CD4-positive, alpha-beta T cell treated with Interleukin-2 at 100 ng/mL for 4 hours (primary cell): ENCODE measurements around the gene MAVS.
"Not testable (repeated sequence)": the region's sequence is repeated elsewhere in the genome, so short reads cannot be mapped to it uniquely, and the experiment has no call there.

Experiments used
- DNase-seq: peaks from one replicate; pipeline ENCODE4 v3.0.0-alpha.2; 2020; ENCODE audit warnings: low spot score

Gene MAVS

DNA sequence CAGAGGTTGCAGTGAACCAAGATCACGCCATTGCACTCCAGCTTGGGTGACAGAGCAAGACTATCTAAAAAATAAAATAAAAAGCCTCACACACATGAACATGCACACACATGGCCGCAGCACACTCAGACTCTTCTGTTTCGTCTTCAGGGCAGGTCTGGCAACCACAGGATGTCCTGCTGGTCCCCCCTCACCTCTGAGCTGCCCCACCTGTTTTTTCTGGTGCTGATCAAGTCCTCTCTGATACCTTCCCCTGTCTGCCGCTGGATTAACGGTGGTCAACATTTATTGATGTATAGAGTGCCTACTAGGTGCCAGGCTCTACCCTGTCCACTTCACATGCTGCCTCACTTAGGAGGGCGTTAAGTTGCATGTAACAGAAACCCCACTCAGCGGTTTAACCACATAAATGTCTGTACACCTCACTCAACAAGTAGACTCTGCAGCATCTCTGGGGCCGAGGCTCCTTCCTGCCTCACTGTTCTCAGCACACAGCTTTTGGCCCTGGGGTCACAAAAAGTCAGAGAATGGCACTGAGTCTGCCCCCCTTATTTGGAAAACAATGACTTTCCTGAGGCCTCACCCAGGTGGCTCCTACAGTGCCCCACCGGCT lies 30.8 kb upstream of the MAVS start:
- DNase-seq, result peak; percentile 57

DNA sequence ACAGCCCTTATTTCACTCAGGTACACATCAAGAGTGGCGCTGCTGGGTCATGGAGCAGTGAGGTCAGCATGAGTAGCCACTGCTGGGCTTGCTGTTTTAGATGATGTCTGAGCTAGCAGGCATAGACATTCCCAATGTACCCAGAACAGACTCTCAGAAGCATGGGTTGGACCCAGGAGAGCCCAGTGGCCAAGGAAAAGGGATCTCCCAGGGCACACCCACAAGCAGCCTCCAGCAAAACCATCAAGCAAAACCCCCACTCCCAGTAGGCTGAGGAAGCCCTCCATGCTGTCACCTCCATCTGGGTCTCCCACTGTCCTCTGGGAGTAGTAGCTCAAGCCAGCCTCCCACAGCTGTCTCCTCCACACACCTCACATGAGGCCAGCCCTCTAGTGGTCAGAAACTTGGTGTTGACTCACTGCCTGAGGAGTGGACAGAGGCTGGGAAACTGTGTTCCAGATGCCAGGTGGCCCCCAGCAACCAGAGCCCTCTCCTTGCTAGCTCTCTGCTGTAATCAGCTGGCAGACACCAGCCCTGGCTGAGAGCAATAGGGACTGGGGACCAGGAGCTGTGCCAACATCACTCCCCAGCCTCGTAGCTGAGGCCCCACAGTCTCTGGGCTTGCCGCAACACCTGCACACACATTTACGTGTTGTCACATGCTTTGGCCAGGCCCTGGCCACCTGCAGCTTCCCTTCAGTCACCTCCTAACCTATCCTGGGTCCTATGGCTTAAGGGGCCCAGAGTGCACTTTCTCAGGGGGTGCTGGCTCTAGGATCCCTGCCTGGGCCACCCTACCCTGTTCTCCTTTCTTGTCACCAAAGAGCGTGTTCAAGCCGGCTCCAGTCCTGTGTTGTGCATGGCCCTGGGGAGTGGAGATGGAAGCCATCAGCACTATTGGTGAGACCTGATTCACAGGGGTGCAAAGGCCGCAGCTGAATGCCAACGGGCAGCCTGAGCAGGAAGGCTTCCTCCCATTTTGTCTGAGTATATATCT lies 28.2 kb upstream of the MAVS start:
- DNase-seq, result no peak

DNA sequence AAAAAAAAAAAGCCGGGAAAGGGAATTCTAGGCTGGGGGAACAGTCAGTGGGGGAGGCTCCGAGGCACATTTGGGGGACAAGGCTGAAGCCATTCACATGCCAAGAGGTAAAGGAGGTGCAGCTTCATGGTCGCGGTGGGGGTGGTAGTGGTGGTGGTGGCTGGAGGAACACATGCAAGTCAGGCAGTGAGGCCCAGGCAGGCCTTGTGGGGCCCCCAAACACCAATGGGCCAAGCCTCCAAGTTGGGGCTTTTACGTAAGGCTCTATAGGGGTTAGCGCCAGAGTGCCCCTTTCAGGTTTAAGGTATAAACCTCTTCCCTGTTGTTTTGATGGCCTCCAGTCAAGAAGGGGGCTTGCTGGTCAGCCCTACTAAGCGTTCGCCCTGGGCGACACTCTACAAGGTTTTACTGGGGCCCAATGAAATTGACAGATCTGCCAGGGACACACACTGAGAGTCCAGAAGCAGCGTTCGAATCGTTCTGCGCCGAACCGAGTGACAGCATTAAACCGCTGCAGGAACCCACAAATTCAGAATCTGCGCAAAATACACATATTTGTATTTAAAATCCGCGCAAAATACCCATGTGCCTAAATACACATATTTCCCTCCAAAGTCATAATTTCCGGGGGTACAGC lies 27.1 kb upstream of the MAVS start:
- DNase-seq, result no peak

DNA sequence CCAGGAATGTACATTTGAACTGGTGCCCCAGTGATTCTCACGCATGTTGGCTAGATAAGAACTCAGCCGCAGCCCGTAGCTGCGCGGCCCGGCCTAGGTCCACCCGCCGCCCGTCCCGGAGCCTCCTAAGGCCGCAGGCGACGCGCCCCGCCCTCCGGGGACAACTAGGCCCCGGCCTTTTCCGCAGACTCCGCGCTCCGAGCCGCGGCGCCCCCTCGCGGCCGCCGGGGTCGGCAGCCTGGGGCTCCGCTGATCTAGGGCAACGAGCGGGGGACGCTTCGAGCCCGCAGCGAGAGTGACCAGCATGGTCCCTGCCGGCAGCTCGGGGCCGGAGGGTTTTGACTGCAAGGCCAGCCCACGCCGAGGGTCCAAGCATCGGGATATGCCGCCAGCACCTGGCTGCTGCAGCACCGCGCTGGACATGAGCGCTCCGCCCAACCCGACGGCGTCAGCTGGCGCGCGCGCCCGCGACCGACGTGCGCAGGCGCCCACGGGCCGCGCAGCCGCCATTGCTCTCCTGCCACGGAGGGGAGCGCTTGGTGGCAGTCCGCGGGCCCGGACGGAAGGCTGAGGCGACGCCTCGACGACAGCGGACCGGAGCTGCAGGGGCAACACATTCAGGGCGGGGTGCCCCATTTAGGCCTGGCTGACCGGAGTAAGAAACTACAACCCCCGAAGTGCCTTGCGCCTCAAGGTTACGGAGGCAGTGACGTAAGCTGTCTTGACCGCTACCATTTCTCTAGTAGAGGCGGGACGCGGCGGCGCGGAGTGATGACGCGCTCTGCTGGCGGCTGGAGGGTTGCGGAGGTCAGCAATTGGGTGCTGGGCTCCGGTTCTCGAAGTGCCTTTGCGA lies 26.4 kb upstream of the MAVS start, which contains the start of gene AP5S1:
Gene AP5S1, plus strand, starts transcription at position 500 of the 853 bp plus-strand sequence. CDS start 1,571 bp downstream, outside the sequence.
- peak; percentile 90 for DNase-seq

DNA sequence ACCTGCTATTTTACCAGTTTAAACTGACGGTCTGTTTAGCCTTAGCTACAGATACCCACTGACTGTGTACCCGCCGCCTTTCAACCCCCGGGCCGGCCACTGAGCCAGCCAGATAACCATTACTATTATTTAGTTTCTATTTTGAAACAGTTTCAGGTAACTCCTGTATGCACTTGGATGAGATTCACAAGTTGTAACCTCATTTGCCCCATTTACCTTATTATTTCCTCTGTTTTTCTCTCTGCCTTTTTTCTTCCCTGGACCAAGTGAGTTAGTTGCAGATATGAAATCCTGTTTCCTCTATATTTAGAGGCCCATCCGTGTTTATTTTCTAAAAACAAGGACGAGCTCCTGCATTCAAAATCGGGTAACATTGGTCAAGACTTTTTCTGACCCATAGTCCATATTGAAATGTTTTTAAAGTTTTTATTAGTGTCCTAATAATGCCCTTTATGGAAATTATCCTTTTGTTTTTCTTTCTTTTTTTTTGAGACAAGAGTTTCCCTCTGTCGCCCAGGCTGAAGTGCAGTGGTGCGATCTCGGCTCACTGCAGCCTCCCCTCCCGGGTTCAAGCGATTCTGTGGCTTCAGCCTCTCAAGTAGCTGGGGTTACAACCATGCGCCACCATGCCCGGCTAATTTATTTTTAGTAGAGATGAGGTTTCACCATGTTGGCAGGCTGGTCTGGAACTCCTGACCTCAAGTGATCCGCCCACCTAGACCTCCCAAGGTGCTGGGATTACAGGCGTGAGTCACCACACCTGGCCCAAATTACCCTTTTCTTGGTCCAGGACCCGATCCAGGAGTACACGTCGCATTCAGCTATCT lies 25.5 kb upstream of the MAVS start:
- DNase-seq, result no peak

DNA sequence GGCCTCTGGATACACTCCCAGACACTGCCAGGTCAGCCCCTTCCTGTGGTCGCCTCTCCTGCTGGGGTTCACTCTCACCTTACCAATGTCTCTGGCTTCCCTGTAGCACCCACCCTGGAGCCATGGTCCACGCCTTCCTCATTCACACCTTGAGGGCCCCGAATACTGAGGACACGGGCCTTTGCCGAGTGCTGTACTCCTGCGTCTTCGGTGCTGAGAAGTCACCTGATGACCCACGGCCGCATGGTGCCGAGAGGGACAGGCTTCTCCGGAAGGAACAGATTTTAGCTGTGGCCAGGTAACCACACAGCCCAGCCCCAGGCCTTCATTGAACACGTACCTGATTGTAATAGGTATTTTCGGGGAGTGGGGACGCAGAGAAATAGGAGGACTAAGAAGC lies 24.6 kb upstream of the MAVS start:
- no peak for DNase-seq

DNA sequence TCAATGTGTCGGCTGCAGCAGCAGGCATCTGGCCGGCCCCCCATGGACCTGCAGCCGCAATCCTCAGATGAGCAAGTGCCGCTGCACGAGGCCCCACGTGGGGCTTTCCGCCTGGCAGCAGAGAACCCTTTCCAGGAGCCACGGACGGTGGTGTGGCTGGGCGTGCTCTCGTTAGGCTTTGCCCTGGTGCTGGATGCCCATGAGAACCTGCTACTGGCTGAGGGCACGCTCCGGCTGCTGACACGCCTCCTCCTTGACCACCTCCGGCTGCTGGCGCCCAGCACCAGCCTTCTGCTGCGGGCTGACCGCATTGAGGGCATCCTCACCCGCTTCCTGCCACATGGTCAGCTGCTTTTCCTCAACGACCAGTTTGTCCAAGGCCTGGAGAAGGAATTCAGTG lies 22.8 kb upstream of the MAVS start:
- DNase-seq, result no peak

DNA sequence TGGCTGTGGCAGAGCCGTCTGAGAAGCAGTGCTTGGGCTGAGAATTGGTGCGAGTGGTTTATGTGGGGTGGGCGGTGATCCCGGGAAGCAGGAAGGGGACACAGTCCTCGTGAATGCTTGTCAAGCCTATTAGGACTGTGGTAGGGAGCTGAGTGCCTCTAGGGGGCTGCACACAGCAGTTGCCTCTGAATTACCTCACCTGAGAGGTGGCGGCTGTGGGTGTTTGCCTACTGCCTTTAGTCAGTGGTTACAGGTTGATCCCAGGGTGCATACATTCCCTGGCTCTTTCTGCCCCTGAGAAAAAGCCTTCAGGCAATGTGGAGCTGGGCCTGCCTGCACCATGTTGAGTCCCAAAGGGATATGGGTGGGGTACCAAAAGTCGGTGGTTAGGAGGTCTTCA lies 21.1 kb upstream of the MAVS start:
- DNase-seq, result no peak

DNA sequence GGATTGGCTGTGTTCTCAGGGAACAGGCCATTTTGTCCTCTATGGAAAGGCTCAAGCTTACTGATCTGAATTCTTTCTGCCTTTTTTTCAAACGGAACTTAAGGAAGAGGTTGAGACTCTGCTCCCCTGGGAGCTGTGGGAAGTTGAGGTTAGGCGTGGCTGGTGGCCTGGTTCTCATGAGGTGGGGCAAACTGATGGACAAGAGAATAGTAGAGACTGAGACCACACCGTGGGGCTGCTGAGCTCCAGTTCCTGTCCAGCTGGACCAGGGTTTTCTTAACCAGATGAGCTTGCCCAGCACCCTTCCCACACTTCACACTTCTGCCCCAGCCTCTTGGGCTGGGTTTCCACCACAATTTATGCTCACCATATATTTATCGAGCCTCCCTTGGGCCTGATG lies 20.2 kb upstream of the MAVS start:
- DNase-seq, result no peak

DNA sequence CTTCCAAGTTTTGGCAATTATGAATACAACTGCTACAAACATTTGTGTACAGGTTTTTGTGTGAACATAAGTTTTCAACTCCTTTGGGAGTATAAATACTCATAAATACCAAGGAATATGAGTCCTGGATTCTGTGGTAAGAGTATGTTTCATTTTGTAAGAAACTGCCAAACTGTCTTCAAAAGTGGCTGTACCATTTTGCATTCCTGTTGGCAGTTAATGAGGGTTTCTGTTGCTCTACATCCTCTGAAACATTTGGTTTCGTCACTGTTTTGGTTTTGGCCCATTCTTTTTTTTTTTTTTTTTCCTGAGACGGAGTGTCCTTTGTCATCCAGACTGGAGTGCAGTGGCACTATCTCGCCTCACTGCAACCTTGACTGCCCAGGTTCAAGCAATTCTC lies 17.8 kb upstream of the MAVS start:
- DNase-seq, result no peak

DNA sequence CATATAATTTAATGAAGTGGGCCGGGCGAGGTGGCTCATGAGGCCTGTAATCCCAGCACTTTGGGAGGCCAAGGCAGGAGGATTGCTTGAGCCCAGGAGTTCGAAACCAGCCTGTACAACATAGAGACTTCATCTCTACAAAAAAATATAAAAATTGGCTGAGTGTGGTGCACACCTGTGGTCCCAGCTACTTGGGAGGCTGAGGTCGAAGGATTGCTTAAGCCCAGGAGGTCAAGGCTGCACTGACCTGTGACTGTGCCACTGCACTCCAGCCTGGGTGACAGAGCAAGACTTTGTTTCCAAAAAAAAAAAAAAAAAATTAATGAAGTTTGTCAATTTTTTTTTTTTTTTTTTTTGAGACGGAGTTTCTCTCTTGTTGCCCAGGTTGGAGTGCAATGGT lies 16.7 kb upstream of the MAVS start:
- DNase-seq, result not testable (repeated sequence)

DNA sequence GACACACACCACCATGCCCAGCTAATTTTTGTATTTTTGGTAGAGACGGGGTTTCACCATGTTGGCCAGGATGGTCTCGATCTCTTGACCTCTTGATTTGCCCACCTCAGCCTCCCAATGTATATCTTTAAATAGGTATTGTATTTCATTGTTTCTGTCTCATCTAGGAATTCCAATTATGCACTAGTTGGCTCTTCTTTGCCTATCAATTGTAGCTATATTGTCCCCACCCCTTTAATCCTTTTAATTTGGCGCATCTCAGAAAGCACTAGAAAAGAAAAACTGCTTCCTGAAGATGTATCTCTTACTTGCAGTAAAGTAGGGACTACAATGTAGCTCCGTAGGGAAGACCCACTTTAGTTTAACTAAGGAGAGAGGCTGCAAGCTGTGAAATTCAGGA lies 10.5 kb upstream of the MAVS start:
- DNase-seq, result no peak

DNA sequence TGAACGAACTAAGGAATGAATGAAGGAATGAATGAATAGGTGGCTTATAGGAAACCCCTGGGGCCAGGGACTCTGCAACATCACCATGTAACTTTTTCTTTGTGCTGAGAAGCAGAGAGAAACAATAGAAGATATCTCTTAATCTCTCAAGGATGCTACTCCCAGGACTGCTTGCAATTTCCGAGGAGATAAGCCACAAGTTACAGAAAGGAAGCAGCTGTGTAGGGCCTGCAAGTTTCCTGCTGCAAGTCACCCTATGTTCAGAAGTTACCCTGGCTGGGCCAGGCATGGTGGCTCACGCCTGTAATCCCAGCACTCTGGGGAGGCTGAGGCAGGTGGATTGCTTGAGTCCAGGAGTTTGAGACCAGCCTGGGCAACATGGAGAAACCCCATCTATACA lies 7.3 kb upstream of the MAVS start:
- no peak for DNase-seq

DNA sequence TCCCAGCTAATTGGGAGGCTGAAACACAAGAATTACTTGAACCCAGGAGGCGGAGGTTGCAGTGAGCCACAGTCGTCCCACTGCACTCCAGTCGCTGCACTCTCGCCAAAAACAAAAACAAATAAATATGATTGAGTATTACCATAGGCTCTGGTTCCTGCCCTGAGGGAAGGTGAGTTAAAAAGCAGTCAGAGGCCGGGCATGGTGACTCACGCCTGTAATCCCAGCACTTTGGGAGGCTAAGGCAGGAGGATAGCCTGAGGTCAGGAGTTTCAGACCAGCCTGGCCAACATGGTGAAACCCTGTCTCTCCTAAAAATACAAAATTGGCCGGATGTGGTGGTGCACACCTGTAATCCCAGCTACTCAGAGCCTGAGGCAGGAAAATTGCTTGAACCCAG lies 6.4 kb upstream of the MAVS start:
- DNase-seq, result not testable (repeated sequence)

DNA sequence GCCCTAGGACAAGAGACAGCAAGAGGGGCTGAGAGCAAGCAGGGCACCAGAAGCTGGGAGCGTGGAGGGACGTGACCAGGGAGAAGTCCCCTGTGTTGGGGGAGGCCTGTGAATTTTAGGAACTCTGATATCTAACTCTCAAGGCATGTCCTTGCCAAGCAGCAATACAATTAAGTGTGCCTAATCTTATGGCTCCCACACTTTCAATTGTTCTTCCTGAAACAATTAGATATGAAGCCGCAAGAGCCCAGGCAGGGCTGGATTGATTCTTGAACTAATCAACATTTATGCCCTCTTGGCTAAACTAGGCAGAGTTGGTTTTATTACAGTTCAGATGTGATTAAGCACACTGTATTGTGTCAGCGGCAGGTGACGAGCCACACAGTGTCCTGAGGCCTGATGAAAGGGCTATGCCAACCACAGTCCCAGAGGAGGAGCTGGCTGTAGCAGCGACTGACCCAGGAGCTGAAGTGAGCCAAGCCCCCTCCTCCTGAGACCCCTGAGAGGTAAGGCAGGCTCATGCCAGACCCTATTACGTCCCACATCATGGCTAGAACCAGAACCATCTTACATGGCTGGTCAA lies 4.2 kb upstream of the MAVS start:
- no peak for DNase-seq

DNA sequence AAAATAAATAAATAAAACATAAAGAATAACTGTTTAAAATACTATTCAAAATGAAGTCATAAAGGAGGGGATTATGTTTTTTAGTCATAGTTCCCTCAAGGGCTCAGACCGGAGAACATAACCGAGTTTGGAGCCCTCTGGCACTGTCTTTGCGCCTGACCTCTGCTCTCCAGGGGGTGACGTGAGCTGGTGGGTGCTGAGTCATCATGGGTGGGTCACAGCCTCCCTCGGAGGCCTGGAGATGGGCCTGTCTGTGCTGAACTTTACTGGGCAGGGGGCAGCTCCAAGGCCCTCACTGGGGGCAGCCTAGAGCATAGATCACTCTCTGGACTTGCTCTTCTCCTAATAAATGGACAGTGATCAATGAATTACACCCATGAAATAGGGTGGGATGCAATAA lies 3.1 kb upstream of the MAVS start:
- no peak for DNase-seq

DNA sequence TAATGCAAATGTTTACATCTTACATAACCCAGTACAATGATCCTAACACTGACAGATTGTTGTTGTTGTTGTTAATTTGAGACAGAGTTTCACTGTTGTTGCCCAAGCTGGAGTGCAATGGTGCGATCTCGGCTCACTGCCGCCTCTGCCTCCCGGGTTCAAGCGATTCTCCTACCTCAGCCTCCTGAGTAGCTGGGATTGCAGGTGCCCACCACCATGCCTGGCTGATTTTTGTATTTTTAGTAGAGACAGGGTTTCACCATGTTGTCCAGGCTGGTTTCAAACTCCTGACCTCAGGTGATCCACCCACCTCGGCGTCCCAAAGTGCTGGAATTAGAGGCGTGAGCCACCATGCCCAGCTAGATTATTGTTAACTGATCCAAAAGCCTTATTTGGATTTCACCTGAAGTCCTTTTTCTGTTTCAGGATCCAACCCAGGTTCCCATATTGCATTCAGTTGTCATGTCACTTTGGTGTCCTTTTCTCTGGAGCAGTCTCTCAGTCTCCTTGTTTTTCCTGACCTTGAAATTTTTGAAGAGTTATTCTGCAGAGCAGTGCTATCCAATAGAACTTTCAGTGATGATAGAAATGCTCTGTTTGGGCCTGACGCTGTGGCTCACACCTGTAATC lies 2.5 kb upstream of the MAVS start:
- DNase-seq, result not testable (repeated sequence)

DNA sequence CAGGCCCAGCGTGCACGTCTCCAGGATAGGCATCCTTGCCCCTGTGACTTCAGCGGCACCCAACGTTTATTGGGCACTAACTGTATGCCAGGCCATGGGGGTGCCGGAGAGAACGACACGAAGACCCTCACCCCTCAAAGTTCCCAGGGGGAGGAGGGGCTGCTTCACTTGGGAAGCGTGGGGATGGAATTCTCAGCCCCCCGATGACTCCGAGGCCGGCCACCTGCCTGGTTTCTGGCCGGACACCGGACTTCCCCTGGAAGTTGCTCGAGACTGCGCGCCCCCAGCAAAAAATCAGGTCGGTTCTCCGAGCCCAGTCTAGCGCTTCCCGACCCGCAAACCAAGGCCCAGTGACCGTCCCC lies 275 bp upstream of the MAVS start:
- DNase-seq, result no peak

DNA sequence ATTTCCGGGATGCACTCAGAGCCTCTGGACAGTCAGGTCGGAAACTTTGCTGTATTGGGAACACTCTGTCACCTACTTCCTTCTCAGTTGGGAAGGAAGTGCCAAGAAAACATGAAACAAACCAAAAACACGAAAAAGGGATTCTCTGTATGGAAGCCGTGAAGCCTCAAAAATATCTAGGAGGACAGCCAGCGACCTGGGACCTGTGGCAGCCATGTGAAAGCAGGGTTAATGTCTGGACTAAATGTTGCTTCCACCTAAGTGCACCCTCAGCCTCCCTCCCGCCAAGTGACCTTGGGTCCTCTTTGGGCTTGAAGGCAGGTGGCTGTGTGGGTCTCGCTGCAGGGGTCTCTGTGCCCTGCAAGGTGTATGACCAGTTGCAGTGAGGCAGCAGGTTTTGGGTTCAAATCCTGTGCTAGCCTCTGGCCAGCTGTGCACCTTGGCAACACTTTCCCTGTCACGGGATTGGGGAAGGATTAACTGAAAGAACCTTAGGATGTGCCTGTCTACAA lies 851 bp downstream of the MAVS start:
- DNase-seq, result no peak

DNA sequence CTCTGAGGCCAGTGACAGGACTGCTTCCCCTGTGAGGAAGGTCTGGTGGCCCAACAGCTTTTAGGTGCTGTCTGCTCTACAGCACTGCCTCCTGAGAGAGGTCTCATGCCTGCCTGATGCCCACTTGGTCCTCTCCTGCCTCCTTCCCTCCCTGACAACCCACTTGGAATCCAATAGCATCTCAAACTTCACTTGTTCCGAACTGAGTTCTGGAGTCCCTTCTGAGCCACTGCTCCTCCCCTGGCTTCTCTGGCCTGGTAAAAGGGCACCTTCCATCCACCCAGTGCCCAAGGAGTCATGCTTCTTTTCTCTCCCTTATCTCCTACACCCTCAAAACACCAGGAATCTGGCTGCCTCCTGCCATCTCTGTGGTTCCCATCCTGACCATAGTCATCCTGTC lies 1.9 kb downstream of the MAVS start:
- DNase-seq, result no peak
